Activated T-helper 17 cell treated with anti-CD3 and anti-CD28 coated beads, Interleukin-2, amount 50 U/mL, for 72 hours (primary cell): ENCODE measurements around the gene FBXL16. TPM values are rescaled to one million over a fixed set of nuclear protein-coding genes. Genes with fewer than 3 reads are reported as not detected.

Experiments
- ATAC-seq: fragments of 150-1000 bp; cut with Tn5 transposase; replicated peaks from 2 replicates; pipeline ENCODE4 v1.10.0; 2021; ENCODE audit warnings: mild to moderate bottlenecking, moderate library complexity
- H3K27ac Mint-ChIP-seq: one replicate; pipeline ENCODE4 v1.8.0; 2022; ENCODE audit warnings: mixed read lengths
- H3K27me3 Mint-ChIP-seq: one replicate; pipeline ENCODE4 v1.8.0; 2022; ENCODE audit warnings: mixed read lengths
- H3K36me3 Mint-ChIP-seq: one replicate; pipeline ENCODE4 v1.8.0; 2022; ENCODE audit warnings: low read depth, mild to moderate bottlenecking, mixed read lengths
- H3K4me1 Mint-ChIP-seq: one replicate; pipeline ENCODE4 v1.8.0; 2022; ENCODE audit warnings: mixed read lengths
- H3K4me3 Mint-ChIP-seq: one replicate; pipeline ENCODE4 v1.8.0; 2022; ENCODE audit warnings: mild to moderate bottlenecking, mixed read lengths
- H3K9me3 Mint-ChIP-seq: one replicate; pipeline ENCODE4 v1.8.0; 2022; ENCODE audit warnings: mixed read lengths
- total RNA-seq, 2 donors: library from RNA; stranded (reverse); gene quantifications; one replicate each; pipeline ENCODE4 v1.2.3, GENCODE V29; 2022

The FBXL16 gene
- total RNA-seq, 2 donors from 2014 or later = 6.4 to 23.6 TPM

GRCh38 chr16:721765-722540 lies 16.4 kb upstream of the FBXL16 start:
- Mint-ChIP-seq H3K27me3 (no peaks in the 10 kb centered on the region), H3K9me3 (no peaks in the 10 kb centered on the region), H3K4me3 (peak overlapping the region; percentile 34), H3K4me1 (no peaks in the 10 kb centered on the region), H3K27ac (no peak overlapping the region), H3K36me3 (no peaks in the 10 kb centered on the region)
- ATAC-seq = no peak

DNA sequence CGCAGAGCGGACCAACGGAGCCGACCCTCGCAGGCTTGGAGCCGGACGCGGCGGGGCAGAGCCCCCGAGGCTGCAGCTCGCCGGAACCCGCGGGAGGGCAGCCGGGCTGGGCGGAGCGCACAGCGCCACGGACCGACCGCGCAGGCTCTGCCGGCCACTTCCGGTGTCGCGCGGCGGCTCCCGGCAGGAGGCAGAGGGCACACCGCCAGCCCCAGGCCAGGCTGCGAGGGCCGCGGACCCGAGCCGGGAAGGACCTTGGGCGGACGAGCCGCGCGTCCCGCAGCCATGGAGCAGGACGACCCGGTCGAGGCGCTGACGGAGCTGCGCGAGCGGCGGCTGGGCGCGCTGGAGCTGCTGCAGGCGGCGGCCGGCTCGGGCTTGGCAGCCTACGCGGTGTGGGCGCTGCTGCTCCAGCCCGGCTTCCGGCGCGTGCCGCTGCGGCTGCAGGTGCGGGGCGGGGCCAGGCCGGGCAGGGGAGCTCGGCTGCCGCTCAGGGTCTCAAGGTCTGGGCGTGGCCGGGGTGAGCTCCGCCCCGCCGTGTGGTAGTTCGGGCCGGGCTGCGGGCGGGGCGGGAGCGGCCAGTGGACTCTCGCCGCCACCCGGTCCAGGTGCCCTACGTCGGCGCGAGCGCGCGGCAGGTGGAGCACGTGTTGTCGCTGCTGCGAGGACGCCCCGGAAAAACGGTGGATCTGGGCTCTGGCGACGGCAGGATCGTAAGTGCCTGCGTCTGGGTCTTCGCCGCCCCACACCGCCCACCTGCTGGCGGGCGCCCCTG lies 15.6 kb upstream of the FBXL16 start, which contains the start of gene ANTKMT:
TSS of gene ANTKMT (plus strand) at position 157 of the 775 bp plus-strand sequence. CDS start at position 286, 129 bp downstream.
- no peaks in the 10 kb centered on the region for H3K27me3 Mint-ChIP-seq
- peak within 1 kb of the TSS; percentile 66 for H3K27ac Mint-ChIP-seq
- no peaks in the 10 kb centered on the region for H3K9me3 Mint-ChIP-seq
- H3K4me3 Mint-ChIP-seq = peak within 1 kb of the TSS; percentile 80
- H3K4me1 Mint-ChIP-seq = no peaks in the 10 kb centered on the region
- no peaks in the 10 kb centered on the region for H3K36me3 Mint-ChIP-seq
- peak; percentile 76 for ATAC-seq

- H3K27ac Mint-ChIP-seq = peak overlapping the region; percentile 66
- no peaks in the 10 kb centered on the region for H3K9me3 Mint-ChIP-seq
- no peaks in the 10 kb centered on the region for H3K27me3 Mint-ChIP-seq
- peak overlapping the region; percentile 80 for H3K4me3 Mint-ChIP-seq
- ATAC-seq = peak; percentile 57
- no peaks in the 10 kb centered on the region for H3K36me3 Mint-ChIP-seq
- H3K4me1 Mint-ChIP-seq = no peaks in the 10 kb centered on the region
Measured at GRCh38 chr16:720447-720989, 14.9 kb upstream of the FBXL16 start.

DNA sequence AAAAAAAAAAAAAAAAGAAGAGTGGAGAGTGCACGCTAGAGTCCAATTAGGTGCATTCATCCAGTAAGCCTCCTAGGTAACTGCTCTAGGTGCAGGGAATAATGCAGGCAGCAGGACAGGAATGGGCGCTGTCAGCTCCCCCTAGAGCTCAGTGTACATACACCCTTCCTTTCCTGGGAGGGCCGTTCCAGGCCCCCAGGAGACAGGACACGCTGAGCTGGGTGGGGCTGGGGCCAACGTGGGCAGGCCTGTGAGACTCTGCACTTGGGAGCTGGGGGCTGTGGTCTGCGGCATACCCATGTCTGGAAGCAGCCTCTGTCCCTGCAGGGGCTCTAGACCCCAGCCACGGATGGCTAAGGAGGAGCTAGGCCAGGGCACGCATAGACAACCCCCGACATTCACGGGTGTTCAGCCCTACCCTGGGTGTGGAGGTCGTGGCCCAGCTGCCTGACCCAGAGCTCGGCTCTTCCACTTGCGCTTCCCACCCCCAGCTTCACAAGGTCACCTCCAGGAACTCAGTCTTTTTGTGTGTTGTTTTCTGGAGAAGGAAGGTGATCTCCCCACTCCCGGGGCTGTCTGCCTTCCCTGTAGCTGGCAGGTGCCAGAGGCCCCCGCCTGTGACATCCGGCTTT lies 14.3 kb upstream of the FBXL16 start:
- peak overlapping the region; percentile 66 for H3K27ac Mint-ChIP-seq
- ATAC-seq = peak; percentile 3

GRCh38 chr16:718922-719321 lies 13.3 kb upstream of the FBXL16 start:
- Mint-ChIP-seq H3K9me3 (no peaks in the 10 kb centered on the region), H3K4me1 (no peaks in the 10 kb centered on the region), H3K27me3 (no peaks in the 10 kb centered on the region), H3K27ac (no peak overlapping the region), H3K36me3 (no peaks in the 10 kb centered on the region), H3K4me3 (peak overlapping the region; percentile 80)
- ATAC-seq = no peak

More for the DNA sequence above, 14.3 kb upstream of the FBXL16 start:
- no peaks in the 10 kb centered on the region for H3K9me3 Mint-ChIP-seq
- H3K27me3 Mint-ChIP-seq = no peaks in the 10 kb centered on the region
- peak overlapping the region; percentile 80 for H3K4me3 Mint-ChIP-seq
- H3K4me1 Mint-ChIP-seq = no peaks in the 10 kb centered on the region
- no peaks in the 10 kb centered on the region for H3K36me3 Mint-ChIP-seq

- Mint-ChIP-seq H3K27me3 (no peaks in the 10 kb centered on the region), H3K36me3 (no peaks in the 10 kb centered on the region), H3K27ac (no peak overlapping the region), H3K4me1 (no peaks in the 10 kb centered on the region), H3K9me3 (no peaks in the 10 kb centered on the region), H3K4me3 (no peak overlapping the region)
- ATAC-seq = no peak
Measured at GRCh38 chr16:718389-718788, 12.8 kb upstream of the FBXL16 start.

GRCh38 chr16:717450-718245 lies 12.0 kb upstream of the FBXL16 start:
- H3K4me3 Mint-ChIP-seq = no peak overlapping the region
- ATAC-seq = no peak
- no peaks in the 10 kb centered on the region for H3K4me1 Mint-ChIP-seq
- H3K27ac Mint-ChIP-seq = no peak overlapping the region
- no peaks in the 10 kb centered on the region for H3K36me3 Mint-ChIP-seq
- no peaks in the 10 kb centered on the region for H3K9me3 Mint-ChIP-seq
- H3K27me3 Mint-ChIP-seq = no peaks in the 10 kb centered on the region

- H3K36me3 Mint-ChIP-seq = no peaks in the 10 kb centered on the region
- H3K9me3 Mint-ChIP-seq = no peaks in the 10 kb centered on the region
- H3K4me3 Mint-ChIP-seq = peak overlapping the region; percentile 44
- no peak overlapping the region for H3K27ac Mint-ChIP-seq
- H3K27me3 Mint-ChIP-seq = no peaks in the 10 kb centered on the region
- ATAC-seq = no peak
- no peaks in the 10 kb centered on the region for H3K4me1 Mint-ChIP-seq
Measured at GRCh38 chr16:716768-717325, 11.2 kb upstream of the FBXL16 start.

DNA sequence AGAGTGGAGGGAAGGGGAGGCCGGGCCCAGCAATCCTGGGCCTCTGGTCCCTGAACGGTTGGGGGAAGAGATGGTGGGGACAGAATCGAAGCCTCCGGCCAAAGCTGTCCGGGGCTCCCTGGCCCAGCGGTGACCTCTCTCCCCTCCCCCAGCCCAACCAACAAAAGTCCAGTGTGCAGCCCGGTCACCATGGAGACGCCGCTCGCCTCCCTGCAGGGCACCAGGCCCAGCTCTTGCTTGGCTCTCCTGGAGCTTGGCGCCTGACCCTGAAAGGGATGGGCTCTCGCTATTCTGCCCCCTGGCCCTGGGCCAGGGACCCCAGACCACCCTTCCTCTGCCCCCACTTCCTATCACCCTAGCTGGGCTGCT lies 10.6 kb upstream of the FBXL16 start:
- H3K27me3 Mint-ChIP-seq = no peaks in the 10 kb centered on the region
- H3K9me3 Mint-ChIP-seq = no peaks in the 10 kb centered on the region
- H3K4me1 Mint-ChIP-seq = no peaks in the 10 kb centered on the region
- no peak for ATAC-seq
- H3K36me3 Mint-ChIP-seq = no peaks in the 10 kb centered on the region
- H3K4me3 Mint-ChIP-seq = peak overlapping the region; percentile 44
- H3K27ac Mint-ChIP-seq = no peak overlapping the region

GRCh38 chr16:715477-716199 lies 10.0 kb upstream of the FBXL16 start:
- Mint-ChIP-seq H3K36me3 (no peaks in the 10 kb centered on the region), H3K27ac (no peak overlapping the region), H3K4me1 (no peaks in the 10 kb centered on the region), H3K27me3 (no peaks in the 10 kb centered on the region), H3K9me3 (no peaks in the 10 kb centered on the region), H3K4me3 (peak overlapping the region; percentile 44)
- peak; percentile 6 for ATAC-seq

DNA sequence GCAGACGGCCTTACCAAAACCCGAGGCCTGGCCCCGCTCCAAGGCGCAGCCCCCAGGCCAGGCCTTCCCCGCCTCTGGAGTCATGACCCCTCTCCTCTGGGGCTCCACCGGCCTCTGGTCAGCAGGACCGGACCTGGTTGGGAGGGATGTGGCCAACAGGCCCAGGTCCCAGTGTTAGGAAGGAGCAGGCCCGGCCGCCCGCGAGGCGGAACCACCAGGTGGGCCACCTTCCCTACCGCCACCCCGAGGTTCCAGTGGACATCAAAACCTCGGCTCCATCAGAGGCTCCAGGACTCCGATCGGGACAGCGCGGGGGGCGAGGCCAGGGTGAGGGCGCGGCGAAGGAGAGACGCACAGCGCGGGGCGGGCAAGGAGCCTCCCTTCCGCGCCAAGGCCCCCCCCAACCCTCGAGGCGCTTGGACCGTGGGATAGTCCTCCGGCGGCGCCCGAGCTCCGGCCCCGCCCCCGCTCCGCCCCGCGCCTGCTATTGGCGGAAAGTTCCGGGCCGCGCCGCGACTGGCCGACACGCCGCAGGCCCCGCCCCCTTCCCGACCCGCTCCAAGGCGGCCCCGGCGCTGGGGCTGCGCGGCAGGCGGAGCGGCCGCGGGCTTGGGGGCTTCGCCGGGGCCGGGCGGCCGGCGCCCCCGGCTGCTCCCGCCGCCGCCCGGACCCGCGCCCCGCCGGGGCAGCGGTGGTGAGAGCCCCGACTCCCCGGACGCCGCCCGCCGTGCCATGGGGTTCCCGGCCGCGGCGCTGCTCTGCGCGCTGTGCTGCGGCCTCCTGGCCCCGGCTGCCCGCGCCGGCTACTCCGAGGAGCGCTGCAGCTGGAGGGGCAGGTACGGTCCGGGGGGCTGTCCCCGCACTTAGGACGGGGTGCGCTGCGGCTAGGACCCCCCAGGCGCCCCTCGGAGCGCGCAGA lies 9.2 kb upstream of the FBXL16 start, which contains the start of gene METRN:
TSS of gene METRN (plus strand) at position 561 of the 919 bp plus-strand sequence. CDS start at position 733, 172 bp downstream.
- Mint-ChIP-seq H3K4me3 (peak within 1 kb of the TSS; percentile 44), H3K27me3 (no peaks in the 10 kb centered on the region), H3K4me1 (no peaks in the 10 kb centered on the region), H3K9me3 (no peaks in the 10 kb centered on the region), H3K36me3 (no peaks in the 10 kb centered on the region), H3K27ac (no peak within 1 kb of the TSS)
- peak; percentile 93 for ATAC-seq

- no peak overlapping the region for H3K4me3 Mint-ChIP-seq
- no peaks in the 10 kb centered on the region for H3K27me3 Mint-ChIP-seq
- no peaks in the 10 kb centered on the region for H3K36me3 Mint-ChIP-seq
- ATAC-seq = no peak
- H3K27ac Mint-ChIP-seq = no peak overlapping the region
- no peaks in the 10 kb centered on the region for H3K9me3 Mint-ChIP-seq
- H3K4me1 Mint-ChIP-seq = no peaks in the 10 kb centered on the region
Measured at GRCh38 chr16:714079-714478, 8.5 kb upstream of the FBXL16 start.
